ENCODE results near the gene AFF3. TPM values are rescaled to one million over a fixed set of nuclear protein-coding genes. Genes with fewer than 3 reads are reported as not detected.

Gene AFF3
- total RNA-seq, 4 donors from 2014 or later = 9.0 to 20.2 (median 14.5) TPM

DNA sequence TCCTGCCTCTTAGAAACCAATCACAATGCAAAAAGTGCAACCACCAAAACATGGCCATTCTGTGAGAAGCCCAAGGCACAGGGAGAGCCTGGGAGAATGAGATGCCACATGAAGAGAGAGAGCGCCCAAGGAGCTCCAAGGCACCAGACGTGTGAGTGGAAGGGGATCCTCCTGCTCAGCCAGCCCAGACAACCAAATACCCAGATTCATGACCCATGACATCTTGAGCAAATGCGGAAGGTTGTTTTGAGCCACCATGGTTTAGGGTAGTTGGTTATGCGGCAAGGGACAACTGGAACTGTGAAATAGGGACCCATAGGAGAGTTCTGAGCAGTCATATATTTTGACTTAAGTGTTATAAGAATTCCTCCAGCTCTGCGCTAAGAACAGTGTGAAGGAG lies 7.0 kb downstream of the AFF3 start:
- Histone ChIP-seq H3K4me1 (no peaks in the 10 kb centered on the region), H3K9me3 (no peaks in the 10 kb centered on the region), H3K27ac (no peak overlapping the region), H3K4me3 (no peak overlapping the region), H3K36me3 (no peaks in the 10 kb centered on the region), H3K27me3 (no peaks in the 10 kb centered on the region)
- DNase-seq = no peak
- intact Hi-C loops (cut with DNase I; ENCODE audit: low total_unique reads) (no loop called here), in situ Hi-C loops (cut with MboI; ENCODE audit: low pct_ligation_motif_present in 1 of 4, low pct_unique_long_range_greater_than_20kb in 1 of 4, low sequenced_read_pairs in 3 of 4) (no loop called here)
- WGBS, 2 donors (ENCODE audit: low coverage in 1 of 2) = 85% methylated on average over 5 of the region's 5 CpGs; no CpG with 5 or more reads in 1 of the 2 donors
- TF ChIP-seq POLR2A (IDR thresholded peaks at IDR 0.05) (no peak), POLR2AphosphoS5 (IDR thresholded peaks at IDR 0.05) (no peak)

DNA sequence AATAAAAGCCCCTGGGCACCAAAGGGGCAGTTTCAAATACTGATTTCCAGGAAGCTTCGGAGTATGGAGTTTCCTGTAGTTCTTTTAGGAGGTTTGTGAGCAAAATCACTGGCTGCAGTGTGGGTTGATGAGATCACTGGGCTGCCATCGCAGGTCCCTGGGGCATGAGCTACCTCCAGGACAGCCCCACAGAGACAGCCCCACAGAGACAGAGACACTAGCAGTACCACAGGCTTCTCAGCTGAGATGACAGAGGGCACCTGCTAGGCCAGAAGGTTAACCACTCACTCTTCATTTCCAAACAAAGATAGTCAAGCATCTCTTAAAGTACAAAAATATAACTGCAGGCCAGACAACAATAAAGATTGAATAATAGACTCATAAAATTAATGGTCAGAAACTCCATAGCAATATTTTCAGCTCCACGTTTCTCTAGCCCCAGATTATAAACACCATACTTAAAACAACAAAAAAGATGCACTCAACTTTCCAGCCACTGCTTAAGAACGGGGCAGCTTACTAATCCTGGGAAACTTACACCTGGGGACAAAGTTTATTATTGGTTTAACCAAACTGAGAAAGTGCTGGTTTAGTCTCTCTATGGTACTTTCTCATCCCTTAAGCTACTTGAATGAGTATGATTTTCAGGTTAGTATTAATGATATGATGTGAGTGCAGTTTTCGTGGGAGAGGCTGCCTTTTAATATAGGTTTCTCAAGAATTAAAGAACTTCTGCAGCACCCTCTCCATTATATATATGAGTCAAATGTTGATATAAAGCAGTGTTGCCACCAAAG lies 11.6 kb downstream of the AFF3 start:
- H3K4me3 ChIP-seq = no peak overlapping the region
- DNase-seq = no peak
- no peaks in the 10 kb centered on the region for H3K27me3 ChIP-seq
- H3K27ac ChIP-seq = no peak overlapping the region
- in situ Hi-C loops (cut with MboI; ENCODE audit: low pct_ligation_motif_present in 1 of 4, low pct_unique_long_range_greater_than_20kb in 1 of 4, low sequenced_read_pairs in 3 of 4) (no loop called here), intact Hi-C loops (cut with DNase I; ENCODE audit: low total_unique reads) (no loop called here)
- H3K36me3 ChIP-seq = no peaks in the 10 kb centered on the region
- H3K4me1 ChIP-seq = no peaks in the 10 kb centered on the region
- 58 to 61% methylated on average over 3 to 5 of the region's 5 CpGs for WGBS, 2 donors (ENCODE audit: low coverage in 1 of 2)
- H3K9me3 ChIP-seq = no peaks in the 10 kb centered on the region
- TF ChIP-seq, protein P1, sequence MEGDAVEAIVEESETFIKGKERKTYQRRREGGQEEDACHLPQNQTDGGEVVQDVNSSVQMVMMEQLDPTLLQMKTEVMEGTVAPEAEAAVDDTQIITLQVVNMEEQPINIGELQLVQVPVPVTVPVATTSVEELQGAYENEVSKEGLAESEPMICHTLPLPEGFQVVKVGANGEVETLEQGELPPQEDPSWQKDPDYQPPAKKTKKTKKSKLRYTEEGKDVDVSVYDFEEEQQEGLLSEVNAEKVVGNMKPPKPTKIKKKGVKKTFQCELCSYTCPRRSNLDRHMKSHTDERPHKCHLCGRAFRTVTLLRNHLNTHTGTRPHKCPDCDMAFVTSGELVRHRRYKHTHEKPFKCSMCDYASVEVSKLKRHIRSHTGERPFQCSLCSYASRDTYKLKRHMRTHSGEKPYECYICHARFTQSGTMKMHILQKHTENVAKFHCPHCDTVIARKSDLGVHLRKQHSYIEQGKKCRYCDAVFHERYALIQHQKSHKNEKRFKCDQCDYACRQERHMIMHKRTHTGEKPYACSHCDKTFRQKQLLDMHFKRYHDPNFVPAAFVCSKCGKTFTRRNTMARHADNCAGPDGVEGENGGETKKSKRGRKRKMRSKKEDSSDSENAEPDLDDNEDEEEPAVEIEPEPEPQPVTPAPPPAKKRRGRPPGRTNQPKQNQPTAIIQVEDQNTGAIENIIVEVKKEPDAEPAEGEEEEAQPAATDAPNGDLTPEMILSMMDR (IDR thresholded peaks at IDR 0.05) = no peak
- TF ChIP-seq EP300 (IDR thresholded peaks at IDR 0.05; ENCODE audit: low read depth) (no peak), POLR2AphosphoS5 (IDR thresholded peaks at IDR 0.05) (no peak)

DNA sequence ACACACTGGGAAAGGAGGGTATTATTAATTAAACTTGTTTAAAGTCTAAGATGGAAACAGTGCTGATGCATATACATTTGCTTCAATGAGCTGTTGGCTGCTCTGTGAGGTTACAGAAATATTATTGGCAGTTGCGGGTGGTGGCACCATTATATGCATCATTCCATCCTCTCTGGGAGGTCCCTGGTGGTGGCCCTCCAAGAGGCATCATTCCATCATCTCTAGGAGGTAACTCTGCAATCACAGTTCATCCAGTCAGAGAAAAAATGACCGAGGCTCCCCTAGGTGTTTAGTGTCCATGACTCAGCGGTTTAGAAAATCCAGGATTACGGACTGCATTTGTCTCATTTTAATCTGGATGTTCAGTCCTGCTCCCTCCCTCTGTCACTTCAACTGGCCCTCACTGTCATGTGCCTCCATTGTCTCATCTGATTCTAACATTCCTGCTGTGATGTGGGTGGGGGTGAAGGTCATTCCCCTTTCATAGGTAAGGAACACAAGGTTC lies 15.4 kb downstream of the AFF3 start:
- WGBS, 2 donors (ENCODE audit: low coverage in 1 of 2) = 80 to 91% methylated on average over 2 to 4 of the region's 4 CpGs
- no peak for DNase-seq
- in situ Hi-C loops (cut with MboI; ENCODE audit: low pct_ligation_motif_present in 1 of 4, low pct_unique_long_range_greater_than_20kb in 1 of 4, low sequenced_read_pairs in 3 of 4) (no loop called here), intact Hi-C loops (cut with DNase I; ENCODE audit: low total_unique reads) (no loop called here)
- no peak for TF ChIP-seq POLR2A (IDR thresholded peaks at IDR 0.05)
- no peak for TF ChIP-seq EP300 (IDR thresholded peaks at IDR 0.05; ENCODE audit: low read depth)
- Histone ChIP-seq H3K4me1 (no peaks in the 10 kb centered on the region), H3K36me3 (no peaks in the 10 kb centered on the region), H3K9me3 (no peaks in the 10 kb centered on the region), H3K4me3 (no peak overlapping the region), H3K27me3 (no peaks in the 10 kb centered on the region), H3K27ac (no peak overlapping the region)

DNA sequence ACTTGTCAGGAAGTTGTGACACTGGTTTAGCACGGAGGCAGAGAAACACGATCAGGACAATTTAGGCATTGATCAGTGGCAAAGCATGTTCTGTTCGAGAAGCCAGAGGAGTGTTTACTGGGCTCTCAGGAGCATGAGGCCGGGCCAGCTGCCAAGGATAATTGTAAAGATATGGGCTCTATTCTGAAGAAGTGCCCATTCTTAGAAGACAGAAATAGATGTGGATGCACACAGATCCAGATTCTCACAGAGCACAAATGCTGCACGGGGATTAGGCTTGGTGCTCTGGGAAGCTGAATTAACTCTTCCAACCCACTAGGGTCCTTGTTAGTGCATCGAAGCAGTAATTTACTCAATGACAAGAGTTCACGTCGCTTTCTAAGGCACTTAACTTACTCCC lies 16.2 kb downstream of the AFF3 start:
- Histone ChIP-seq H3K4me1 (no peaks in the 10 kb centered on the region), H3K36me3 (no peaks in the 10 kb centered on the region), H3K27ac (no peak overlapping the region), H3K9me3 (no peaks in the 10 kb centered on the region), H3K4me3 (no peak overlapping the region), H3K27me3 (no peaks in the 10 kb centered on the region)
- TF ChIP-seq POLR2A (IDR thresholded peaks at IDR 0.05) (no peak), POLR2AphosphoS5 (IDR thresholded peaks at IDR 0.05) (no peak), EP300 (IDR thresholded peaks at IDR 0.05; ENCODE audit: low read depth) (no peak)
- TF ChIP-seq, protein P1 (IDR thresholded peaks at IDR 0.05) = no peak
- DNase-seq = no peak
- 59 to 84% methylated on average over 3 to 8 of the region's 8 CpGs for WGBS, 2 donors (ENCODE audit: low coverage in 1 of 2)
- intact Hi-C loops (cut with DNase I; ENCODE audit: low total_unique reads) = no loop called here
- in situ Hi-C loops (cut with MboI; ENCODE audit: low pct_ligation_motif_present in 1 of 4, low pct_unique_long_range_greater_than_20kb in 1 of 4, low sequenced_read_pairs in 3 of 4) = no loop called here

GRCh38 chr2:100125626-100126025 lies 16.8 kb downstream of the AFF3 start:
- Histone ChIP-seq H3K4me3 (no peak overlapping the region), H3K27ac (no peak overlapping the region), H3K4me1 (no peaks in the 10 kb centered on the region), H3K9me3 (no peaks in the 10 kb centered on the region), H3K36me3 (no peaks in the 10 kb centered on the region), H3K27me3 (no peaks in the 10 kb centered on the region)
- TF ChIP-seq POLR2A (IDR thresholded peaks at IDR 0.05) (no peak), EP300 (IDR thresholded peaks at IDR 0.05; ENCODE audit: low read depth) (no peak), POLR2AphosphoS5 (IDR thresholded peaks at IDR 0.05) (no peak)
- TF ChIP-seq, protein P1 (IDR thresholded peaks at IDR 0.05) = no peak
- 75 to 79% methylated on average over 2 of the region's 2 CpGs for WGBS, 2 donors (ENCODE audit: low coverage in 1 of 2)
- no peak for DNase-seq
- in situ Hi-C loops (cut with MboI; ENCODE audit: low pct_ligation_motif_present in 1 of 4, low pct_unique_long_range_greater_than_20kb in 1 of 4, low sequenced_read_pairs in 3 of 4) (no loop called here), intact Hi-C loops (cut with DNase I; ENCODE audit: low total_unique reads) (no loop called here)
